ENCODE measurements around the gene SLC25A39. TPM values are rescaled to one million over a fixed set of nuclear protein-coding genes. Genes with fewer than 3 reads are reported as not detected.

The SLC25A39 gene
- total and polyA plus RNA-seq, 2 of the 13 experiments (the other 11 are each of a cell fraction or from before 2014, with no cell fraction given), result 144 to 151 TPM

GRCh38 chr17:44331249-44331760 lies 6.7 kb upstream of the SLC25A39 start (continued):
- TF ChIP-seq, protein P1, sequence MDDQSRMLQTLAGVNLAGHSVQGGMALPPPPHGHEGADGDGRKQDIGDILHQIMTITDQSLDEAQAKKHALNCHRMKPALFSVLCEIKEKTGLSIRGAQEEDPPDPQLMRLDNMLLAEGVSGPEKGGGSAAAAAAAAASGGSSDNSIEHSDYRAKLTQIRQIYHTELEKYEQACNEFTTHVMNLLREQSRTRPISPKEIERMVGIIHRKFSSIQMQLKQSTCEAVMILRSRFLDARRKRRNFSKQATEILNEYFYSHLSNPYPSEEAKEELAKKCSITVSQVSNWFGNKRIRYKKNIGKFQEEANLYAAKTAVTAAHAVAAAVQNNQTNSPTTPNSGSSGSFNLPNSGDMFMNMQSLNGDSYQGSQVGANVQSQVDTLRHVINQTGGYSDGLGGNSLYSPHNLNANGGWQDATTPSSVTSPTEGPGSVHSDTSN (CRISPR knock-in tag; IDR thresholded peaks at IDR 0.05; ENCODE audit: borderline replicate concordance), result no peak
- TF ChIP-seq ISL2 (CRISPR knock-in tag; IDR thresholded peaks at IDR 0.05) (no peak), ZNF563 (CRISPR knock-in tag; IDR thresholded peaks at IDR 0.05) (no peak), CERS6 (CRISPR knock-in tag; IDR thresholded peaks at IDR 0.05) (no peak), DRAP1 (CRISPR knock-in tag; IDR thresholded peaks at IDR 0.05) (no peak), TBX2 (CRISPR knock-in tag; IDR thresholded peaks at IDR 0.05; ENCODE audit: borderline replicate concordance) (peak; percentile 45; the same call in 1 of the 2 replicates), ZSCAN29 (CRISPR knock-in tag; conservative IDR thresholded peaks at IDR 0.05) (no peak), HNF1B (CRISPR knock-in tag; IDR thresholded peaks at IDR 0.05) (0 out of 2 replicates have a peak, but pooled peaks have one; percentile 16), ZNF24 (IDR thresholded peaks at IDR 0.05) (no peak), ZNF546 (CRISPR knock-in tag; conservative IDR thresholded peaks at IDR 0.05) (no peak)
- TF ChIP-seq, protein P2, sequence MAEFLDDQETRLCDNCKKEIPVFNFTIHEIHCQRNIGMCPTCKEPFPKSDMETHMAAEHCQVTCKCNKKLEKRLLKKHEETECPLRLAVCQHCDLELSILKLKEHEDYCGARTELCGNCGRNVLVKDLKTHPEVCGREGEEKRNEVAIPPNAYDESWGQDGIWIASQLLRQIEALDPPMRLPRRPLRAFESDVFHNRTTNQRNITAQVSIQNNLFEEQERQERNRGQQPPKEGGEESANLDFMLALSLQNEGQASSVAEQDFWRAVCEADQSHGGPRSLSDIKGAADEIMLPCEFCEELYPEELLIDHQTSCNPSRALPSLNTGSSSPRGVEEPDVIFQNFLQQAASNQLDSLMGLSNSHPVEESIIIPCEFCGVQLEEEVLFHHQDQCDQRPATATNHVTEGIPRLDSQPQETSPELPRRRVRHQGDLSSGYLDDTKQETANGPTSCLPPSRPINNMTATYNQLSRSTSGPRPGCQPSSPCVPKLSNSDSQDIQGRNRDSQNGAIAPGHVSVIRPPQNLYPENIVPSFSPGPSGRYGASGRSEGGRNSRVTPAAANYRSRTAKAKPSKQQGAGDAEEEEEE (CRISPR knock-in tag; IDR thresholded peaks at IDR 0.05; ENCODE audit: borderline replicate concordance), result no peak
- TF ChIP-seq, protein P3, sequence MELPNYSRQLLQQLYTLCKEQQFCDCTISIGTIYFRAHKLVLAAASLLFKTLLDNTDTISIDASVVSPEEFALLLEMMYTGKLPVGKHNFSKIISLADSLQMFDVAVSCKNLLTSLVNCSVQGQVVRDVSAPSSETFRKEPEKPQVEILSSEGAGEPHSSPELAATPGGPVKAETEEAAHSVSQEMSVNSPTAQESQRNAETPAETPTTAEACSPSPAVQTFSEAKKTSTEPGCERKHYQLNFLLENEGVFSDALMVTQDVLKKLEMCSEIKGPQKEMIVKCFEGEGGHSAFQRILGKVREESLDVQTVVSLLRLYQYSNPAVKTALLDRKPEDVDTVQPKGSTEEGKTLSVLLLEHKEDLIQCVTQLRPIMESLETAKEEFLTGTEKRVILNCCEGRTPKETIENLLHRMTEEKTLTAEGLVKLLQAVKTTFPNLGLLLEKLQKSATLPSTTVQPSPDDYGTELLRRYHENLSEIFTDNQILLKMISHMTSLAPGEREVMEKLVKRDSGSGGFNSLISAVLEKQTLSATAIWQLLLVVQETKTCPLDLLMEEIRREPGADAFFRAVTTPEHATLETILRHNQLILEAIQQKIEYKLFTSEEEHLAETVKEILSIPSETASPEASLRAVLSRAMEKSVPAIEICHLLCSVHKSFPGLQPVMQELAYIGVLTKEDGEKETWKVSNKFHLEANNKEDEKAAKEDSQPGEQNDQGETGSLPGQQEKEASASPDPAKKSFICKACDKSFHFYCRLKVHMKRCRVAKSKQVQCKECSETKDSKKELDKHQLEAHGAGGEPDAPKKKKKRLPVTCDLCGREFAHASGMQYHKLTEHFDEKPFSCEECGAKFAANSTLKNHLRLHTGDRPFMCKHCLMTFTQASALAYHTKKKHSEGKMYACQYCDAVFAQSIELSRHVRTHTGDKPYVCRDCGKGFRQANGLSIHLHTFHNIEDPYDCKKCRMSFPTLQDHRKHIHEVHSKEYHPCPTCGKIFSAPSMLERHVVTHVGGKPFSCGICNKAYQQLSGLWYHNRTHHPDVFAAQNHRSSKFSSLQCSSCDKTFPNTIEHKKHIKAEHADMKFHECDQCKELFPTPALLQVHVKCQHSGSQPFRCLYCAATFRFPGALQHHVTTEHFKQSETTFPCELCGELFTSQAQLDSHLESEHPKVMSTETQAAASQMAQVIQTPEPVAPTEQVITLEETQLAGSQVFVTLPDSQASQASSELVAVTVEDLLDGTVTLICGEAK (IDR thresholded peaks at IDR 0.05), result no peak
- TF ChIP-seq, protein P3 (CRISPR knock-in tag; IDR thresholded peaks at IDR 0.05), result no peak
